Measurements from ENCODE around the gene DQX1. TPM values are rescaled to one million over a fixed set of nuclear protein-coding genes. Genes with fewer than 3 reads are reported as not detected.

The DQX1 gene
- total and polyA plus RNA-seq, 9 of the 15 experiments (the other 6 are each of a cell fraction or from before 2014, with no cell fraction given): 0.04 to 0.38 (median 0.18) TPM; not detected in 1

DNA sequence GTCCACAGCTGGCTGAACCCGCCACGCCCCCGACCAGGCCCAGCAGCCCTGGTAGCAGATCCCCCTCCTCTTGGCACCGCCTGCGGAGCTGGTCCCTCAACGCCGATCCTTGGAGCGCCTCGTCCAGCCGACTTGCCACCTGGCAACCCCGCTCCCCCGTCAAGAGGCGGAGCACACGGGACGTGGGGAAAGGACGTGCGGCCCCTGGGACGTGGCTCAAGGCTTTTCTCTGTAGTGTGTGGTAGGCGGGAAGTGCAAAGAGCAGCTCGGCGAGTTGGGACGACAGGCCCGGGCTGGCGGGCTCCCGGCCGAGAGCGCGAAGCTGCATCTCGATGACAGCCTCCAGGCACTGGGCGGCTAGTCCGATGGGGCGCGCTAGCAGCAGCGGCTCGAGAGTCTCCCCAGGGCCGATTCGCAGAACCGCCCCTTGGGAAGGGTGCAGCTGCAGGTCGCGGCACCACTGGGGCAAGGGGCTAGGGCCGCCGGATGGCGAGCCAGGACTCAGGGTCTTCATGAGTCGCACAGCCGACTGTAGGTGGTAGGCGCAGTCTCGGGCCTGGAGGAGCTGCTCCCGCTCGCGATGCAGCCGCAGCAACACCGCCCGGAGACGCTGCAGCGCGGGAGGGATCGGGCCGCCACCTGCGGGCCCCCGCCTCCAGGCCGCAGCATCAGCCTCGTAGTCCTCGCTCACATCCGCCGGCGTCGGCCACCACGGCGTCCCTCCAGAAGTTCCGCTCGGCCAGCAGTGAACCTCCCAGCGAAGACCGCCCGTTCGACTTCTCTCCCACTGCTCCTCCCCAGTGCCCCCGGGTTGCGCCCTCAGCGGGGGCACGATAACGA is 43.9 kb downstream of the DQX1 start (continued):
- TF ChIP-seq MBD2 (IDR thresholded peaks at IDR 0.05; ENCODE audit: borderline replicate concordance, low read depth) (no peak), NUFIP1 (IDR thresholded peaks at IDR 0.05; ENCODE audit: partially characterized antibody) (no peak), RBM15 (IDR thresholded peaks at IDR 0.05; ENCODE audit: insufficient read depth, low read length) (no peak), TAF15 (IDR thresholded peaks at IDR 0.05; ENCODE audit: low read depth, low read length) (no peak), POLR2G (IDR thresholded peaks at IDR 0.05; ENCODE audit: low read depth, low read length) (peak; percentile 80), GTF2E2 (tag; IDR thresholded peaks at IDR 0.05) (no peak), HNRNPL (IDR thresholded peaks at IDR 0.05; ENCODE audit: low read depth, low read length) (no peak; the same call in 1 of the 2 replicates), ZNF57 (CRISPR knock-in tag; IDR thresholded peaks at IDR 0.05) (no peak), NRF1 (conservative IDR thresholded peaks at IDR 0.05 in 1 of 2, IDR thresholded peaks at IDR 0.05 in 1 of 2) (peak in 1 of 2 experiments; percentile 46; a peak in 2 of 4 replicates), ZNF77 (CRISPR knock-in tag; IDR thresholded peaks at IDR 0.05) (no peak)
- TF ChIP-seq, protein P1, sequence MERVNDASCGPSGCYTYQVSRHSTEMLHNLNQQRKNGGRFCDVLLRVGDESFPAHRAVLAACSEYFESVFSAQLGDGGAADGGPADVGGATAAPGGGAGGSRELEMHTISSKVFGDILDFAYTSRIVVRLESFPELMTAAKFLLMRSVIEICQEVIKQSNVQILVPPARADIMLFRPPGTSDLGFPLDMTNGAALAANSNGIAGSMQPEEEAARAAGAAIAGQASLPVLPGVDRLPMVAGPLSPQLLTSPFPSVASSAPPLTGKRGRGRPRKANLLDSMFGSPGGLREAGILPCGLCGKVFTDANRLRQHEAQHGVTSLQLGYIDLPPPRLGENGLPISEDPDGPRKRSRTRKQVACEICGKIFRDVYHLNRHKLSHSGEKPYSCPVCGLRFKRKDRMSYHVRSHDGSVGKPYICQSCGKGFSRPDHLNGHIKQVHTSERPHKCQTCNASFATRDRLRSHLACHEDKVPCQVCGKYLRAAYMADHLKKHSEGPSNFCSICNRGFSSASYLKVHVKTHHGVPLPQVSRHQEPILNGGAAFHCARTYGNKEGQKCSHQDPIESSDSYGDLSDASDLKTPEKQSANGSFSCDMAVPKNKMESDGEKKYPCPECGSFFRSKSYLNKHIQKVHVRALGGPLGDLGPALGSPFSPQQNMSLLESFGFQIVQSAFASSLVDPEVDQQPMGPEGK (CRISPR knock-in tag; IDR thresholded peaks at IDR 0.05; ENCODE audit: borderline replicate concordance): no peak
- TF ChIP-seq, protein P2, sequence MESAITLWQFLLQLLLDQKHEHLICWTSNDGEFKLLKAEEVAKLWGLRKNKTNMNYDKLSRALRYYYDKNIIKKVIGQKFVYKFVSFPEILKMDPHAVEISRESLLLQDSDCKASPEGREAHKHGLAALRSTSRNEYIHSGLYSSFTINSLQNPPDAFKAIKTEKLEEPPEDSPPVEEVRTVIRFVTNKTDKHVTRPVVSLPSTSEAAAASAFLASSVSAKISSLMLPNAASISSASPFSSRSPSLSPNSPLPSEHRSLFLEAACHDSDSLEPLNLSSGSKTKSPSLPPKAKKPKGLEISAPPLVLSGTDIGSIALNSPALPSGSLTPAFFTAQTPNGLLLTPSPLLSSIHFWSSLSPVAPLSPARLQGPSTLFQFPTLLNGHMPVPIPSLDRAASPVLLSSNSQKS (CRISPR knock-in tag; IDR thresholded peaks at IDR 0.05): no peak
- TF ChIP-seq, protein P3, sequence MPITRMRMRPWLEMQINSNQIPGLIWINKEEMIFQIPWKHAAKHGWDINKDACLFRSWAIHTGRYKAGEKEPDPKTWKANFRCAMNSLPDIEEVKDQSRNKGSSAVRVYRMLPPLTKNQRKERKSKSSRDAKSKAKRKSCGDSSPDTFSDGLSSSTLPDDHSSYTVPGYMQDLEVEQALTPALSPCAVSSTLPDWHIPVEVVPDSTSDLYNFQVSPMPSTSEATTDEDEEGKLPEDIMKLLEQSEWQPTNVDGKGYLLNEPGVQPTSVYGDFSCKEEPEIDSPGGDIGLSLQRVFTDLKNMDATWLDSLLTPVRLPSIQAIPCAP (CRISPR knock-in tag; IDR thresholded peaks at IDR 0.05; ENCODE audit: borderline replicate concordance): no peak
- TF ChIP-seq, protein P4, sequence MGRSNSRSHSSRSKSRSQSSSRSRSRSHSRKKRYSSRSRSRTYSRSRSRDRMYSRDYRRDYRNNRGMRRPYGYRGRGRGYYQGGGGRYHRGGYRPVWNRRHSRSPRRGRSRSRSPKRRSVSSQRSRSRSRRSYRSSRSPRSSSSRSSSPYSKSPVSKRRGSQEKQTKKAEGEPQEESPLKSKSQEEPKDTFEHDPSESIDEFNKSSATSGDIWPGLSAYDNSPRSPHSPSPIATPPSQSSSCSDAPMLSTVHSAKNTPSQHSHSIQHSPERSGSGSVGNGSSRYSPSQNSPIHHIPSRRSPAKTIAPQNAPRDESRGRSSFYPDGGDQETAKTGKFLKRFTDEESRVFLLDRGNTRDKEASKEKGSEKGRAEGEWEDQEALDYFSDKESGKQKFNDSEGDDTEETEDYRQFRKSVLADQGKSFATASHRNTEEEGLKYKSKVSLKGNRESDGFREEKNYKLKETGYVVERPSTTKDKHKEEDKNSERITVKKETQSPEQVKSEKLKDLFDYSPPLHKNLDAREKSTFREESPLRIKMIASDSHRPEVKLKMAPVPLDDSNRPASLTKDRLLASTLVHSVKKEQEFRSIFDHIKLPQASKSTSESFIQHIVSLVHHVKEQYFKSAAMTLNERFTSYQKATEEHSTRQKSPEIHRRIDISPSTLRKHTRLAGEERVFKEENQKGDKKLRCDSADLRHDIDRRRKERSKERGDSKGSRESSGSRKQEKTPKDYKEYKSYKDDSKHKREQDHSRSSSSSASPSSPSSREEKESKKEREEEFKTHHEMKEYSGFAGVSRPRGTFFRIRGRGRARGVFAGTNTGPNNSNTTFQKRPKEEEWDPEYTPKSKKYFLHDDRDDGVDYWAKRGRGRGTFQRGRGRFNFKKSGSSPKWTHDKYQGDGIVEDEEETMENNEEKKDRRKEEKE (IDR thresholded peaks at IDR 0.05; ENCODE audit: borderline replicate concordance in 1 of 2, control insufficient read depth in 1 of 2, low read depth in 2 of 2, low read length in 1 of 2): 0 out of 4 replicates have a peak, but pooled peaks of 1 of the 2 experiments have one; percentile 17
- TF ChIP-seq, protein P5, sequence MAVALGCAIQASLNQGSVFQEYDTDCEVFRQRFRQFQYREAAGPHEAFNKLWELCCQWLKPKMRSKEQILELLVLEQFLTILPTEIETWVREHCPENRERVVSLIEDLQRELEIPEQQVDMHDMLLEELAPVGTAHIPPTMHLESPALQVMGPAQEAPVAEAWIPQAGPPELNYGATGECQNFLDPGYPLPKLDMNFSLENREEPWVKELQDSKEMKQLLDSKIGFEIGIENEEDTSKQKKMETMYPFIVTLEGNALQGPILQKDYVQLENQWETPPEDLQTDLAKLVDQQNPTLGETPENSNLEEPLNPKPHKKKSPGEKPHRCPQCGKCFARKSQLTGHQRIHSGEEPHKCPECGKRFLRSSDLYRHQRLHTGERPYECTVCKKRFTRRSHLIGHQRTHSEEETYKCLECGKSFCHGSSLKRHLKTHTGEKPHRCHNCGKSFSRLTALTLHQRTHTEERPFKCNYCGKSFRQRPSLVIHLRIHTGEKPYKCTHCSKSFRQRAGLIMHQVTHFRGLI (CRISPR knock-in tag; IDR thresholded peaks at IDR 0.05): no peak
- TF ChIP-seq, protein P6, sequence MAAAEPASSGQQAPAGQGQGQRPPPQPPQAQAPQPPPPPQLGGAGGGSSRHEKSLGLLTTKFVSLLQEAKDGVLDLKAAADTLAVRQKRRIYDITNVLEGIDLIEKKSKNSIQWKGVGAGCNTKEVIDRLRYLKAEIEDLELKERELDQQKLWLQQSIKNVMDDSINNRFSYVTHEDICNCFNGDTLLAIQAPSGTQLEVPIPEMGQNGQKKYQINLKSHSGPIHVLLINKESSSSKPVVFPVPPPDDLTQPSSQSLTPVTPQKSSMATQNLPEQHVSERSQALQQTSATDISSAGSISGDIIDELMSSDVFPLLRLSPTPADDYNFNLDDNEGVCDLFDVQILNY (CRISPR knock-in tag; IDR thresholded peaks at IDR 0.05): 0 out of 2 replicates have a peak, but pooled peaks have one; percentile 12

Data from K562 (cell line).